ENCODE measurements around the gene KCNH2.
A peak's percentile ranks its signal among the peaks of the same experiment; 100 is the strongest.
"Not testable (repeated sequence)": the region's sequence is repeated elsewhere in the genome, so short reads cannot be mapped to it uniquely, and the experiment has no call there.

Gene KCNH2, protein sequence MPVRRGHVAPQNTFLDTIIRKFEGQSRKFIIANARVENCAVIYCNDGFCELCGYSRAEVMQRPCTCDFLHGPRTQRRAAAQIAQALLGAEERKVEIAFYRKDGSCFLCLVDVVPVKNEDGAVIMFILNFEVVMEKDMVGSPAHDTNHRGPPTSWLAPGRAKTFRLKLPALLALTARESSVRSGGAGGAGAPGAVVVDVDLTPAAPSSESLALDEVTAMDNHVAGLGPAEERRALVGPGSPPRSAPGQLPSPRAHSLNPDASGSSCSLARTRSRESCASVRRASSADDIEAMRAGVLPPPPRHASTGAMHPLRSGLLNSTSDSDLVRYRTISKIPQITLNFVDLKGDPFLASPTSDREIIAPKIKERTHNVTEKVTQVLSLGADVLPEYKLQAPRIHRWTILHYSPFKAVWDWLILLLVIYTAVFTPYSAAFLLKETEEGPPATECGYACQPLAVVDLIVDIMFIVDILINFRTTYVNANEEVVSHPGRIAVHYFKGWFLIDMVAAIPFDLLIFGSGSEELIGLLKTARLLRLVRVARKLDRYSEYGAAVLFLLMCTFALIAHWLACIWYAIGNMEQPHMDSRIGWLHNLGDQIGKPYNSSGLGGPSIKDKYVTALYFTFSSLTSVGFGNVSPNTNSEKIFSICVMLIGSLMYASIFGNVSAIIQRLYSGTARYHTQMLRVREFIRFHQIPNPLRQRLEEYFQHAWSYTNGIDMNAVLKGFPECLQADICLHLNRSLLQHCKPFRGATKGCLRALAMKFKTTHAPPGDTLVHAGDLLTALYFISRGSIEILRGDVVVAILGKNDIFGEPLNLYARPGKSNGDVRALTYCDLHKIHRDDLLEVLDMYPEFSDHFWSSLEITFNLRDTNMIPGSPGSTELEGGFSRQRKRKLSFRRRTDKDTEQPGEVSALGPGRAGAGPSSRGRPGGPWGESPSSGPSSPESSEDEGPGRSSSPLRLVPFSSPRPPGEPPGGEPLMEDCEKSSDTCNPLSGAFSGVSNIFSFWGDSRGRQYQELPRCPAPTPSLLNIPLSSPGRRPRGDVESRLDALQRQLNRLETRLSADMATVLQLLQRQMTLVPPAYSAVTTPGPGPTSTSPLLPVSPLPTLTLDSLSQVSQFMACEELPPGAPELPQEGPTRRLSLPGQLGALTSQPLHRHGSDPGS

GRCh38 chr7:150978126-150978789 is at the start of gene KCNH2:
Gene KCNH2, minus strand, starts transcription at chr7:150978321. Its CDS starts 408 bp downstream, at chr7:150977913.
- DNase-seq = peak; percentile 89

- not testable (repeated sequence) for DNase-seq
These were observed 49.6 kb upstream of the KCNH2 start for GRCh38 chr7:151027728-151028130.

- DNase-seq = not testable (repeated sequence)
These were observed 48.9 kb upstream of the KCNH2 start for GRCh38 chr7:151026771-151027727.

- no peak for DNase-seq
These were observed 48.0 kb upstream of the KCNH2 start for GRCh38 chr7:151025924-151026671.

GRCh38 chr7:151024435-151025056 is 46.4 kb upstream of the KCNH2 start, which contains the start of gene ATG9B:
Gene ATG9B, minus strand, starts transcription at chr7:151024494. Its CDS starts 71 bp downstream, at chr7:151024423.
- DNase-seq = no peak

DNA sequence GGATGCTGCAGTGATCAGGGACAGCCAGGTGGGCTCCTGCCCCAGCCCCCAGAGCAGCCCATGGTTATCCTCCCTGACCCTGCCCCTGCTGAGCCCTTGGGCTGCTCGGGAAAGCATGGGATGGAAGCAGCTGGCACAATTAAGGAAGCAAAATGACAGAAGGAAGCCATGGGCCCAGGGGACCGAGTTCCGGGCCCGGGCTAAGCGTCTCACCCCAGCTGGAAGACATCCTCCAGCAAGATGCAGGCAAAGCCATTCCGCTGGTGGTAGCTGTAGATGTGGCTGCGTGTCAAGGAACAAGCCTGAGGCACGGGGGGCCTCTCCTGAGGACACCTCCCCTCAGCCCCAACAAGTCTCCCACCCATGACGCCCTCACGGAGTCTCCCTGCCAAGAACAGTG is 45.1 kb upstream of the KCNH2 start:
- peak; percentile 69 for DNase-seq

DNA sequence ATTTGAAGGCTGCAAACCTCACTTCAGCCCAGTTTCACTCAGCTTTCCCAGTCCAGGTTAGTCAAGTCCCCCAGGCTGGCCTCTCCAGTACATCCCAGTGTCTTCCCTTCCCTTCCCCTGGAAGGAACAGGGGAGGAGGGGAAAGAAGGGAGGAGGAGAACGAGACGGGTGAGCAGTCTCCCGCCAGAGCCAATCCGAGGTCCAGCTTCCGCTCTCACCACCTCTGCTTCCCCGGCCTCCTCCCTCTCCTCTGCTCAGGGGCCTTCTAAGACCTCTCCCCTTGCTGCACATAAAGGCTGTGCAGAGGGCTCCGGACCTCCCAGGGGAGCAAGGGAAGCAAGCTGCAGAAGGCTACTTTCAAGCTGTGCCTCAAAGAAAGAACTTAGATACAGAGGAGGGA is 42.1 kb upstream of the KCNH2 start:
- no peak for DNase-seq

GRCh38 chr7:151019130-151019447 is 41.0 kb upstream of the KCNH2 start:
- DNase-seq = no peak

DNA sequence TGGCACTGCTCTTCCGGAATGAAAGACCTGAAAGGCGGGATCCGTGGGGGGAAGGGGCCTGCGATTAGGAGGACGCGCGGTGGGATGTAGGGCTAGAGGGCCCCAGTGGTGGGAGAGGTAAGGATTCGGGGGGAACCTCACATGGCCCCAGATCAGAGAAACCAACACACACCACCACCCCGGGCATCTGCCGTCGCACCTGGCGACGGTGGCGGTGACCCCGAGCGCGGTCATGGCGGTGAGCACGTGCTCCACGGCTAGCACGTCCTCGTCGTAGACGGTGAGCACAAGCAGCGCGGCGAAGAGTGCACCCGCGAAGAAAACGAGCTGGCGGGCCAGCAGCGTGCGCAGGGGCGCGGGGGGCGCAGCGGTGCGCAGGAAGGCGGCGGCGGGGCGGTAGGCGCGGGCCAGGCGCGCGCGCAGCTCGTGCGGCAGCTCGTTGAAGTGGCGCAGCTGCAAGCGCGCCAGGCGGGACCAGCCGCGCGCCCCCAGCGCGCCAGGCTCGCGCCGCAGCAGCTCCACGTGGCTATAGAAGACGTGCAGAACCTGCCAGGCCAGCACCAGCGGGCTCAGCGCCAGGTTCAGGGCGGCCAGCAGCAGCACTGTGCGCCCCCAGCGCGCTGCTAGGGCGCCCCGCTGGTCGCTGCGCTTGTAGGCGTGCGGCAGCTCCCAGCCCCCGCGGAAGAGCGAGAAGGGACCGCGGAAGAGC is 40.5 kb upstream of the KCNH2 start:
- DNase-seq = no peak

DNA sequence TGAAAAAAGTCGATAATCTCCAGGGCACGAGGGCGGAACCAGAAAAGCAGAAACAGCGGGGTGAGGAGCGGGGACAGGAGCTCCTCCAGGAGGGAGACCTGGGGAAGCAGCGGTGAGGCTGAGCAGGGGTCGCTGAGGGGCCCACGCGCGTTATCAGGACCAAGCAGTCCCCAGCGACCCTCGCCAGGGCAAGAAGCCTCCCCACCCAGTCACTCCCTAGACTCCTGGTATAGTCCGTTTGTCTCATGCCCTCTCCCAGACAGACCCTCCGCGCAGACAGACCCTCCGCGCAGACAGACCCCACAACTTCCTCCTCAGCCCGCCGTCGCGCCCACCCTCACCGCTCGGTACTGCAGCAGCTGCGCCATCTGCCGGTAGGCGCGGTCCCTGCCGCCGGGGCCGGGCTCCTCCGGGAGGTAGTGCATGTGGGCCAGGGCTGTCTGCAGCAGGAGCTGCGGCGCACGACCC is 39.9 kb upstream of the KCNH2 start:
- DNase-seq = peak; percentile 53

- DNase-seq = no peak
These were observed 39.3 kb upstream of the KCNH2 start for GRCh38 chr7:151017370-151017952.

DNA sequence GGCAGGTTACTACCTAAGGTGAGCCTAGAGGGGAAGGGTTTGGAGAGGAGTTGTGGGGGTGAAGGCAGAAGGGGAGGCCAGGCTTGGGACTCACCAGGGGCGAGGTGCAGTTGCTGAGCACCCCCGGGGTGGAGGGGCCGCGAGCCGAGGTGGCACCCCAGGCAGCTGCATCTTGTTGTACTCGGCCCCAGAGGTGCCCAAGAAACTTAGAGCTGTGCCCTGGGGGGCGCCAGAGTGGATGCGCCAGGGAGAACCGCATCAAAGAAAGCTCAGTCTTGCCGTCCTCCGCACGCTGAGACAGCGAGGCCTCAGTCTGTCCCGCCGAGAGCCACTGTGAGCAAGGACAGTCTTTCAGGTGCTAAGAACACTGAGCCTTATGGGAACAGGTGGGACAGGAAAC is 38.8 kb upstream of the KCNH2 start:
- DNase-seq = no peak

GRCh38 chr7:151016505-151016904 is 38.4 kb upstream of the KCNH2 start:
- no peak for DNase-seq

- DNase-seq = no peak
These were observed 37.8 kb upstream of the KCNH2 start for GRCh38 chr7:151015967-151016366.

- DNase-seq = no peak
These were observed 36.8 kb upstream of the KCNH2 start for GRCh38 chr7:151014950-151015349.

DNA sequence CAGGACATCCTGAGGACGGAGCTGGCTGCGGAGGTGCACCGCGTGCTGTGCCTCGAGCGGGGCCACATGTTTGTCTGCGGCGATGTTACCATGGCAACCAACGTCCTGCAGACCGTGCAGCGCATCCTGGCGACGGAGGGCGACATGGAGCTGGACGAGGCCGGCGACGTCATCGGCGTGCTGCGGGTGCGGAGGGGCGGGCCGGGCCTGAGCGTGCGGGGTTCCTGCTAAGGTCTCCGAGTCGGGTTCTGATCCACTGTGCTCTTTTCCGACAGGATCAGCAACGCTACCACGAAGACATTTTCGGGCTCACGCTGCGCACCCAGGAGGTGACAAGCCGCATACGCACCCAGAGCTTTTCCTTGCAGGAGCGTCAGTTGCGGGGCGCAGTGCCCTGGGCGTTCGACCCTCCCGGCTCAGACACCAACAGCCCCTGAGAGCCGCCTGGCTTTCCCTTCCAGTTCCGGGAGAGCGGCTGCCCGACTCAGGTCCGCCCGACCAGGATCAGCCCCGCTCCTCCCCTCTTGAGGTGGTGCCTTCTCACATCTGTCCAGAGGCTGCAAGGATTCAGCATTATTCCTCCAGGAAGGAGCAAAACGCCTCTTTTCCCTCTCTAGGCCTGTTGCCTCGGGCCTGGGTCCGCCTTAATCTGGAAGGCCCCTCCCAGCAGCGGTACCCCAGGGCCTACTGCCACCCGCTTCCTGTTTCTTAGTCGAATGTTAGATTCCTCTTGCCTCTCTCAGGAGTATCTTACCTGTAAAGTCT is 35.8 kb upstream of the KCNH2 start:
- no peak for DNase-seq

DNA sequence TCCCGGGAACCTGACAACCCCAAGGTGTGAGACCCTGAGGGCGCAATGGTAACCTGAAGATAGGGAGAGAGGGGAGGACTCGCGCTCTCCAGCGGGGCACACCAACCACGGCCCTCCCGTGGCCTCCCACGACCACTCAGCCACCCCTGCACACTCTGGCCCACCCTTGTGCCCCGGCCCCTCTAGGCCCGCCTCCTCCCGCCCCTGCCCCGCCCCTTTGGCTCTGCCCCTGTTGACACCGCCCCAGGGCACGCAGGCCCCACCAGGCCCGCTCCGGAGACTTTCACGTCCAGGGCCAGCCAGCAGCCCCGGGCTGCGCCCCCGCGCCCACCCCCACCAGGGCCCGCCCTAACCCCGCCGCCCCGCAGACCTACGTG is 35.2 kb upstream of the KCNH2 start:
- DNase-seq = no peak

DNA sequence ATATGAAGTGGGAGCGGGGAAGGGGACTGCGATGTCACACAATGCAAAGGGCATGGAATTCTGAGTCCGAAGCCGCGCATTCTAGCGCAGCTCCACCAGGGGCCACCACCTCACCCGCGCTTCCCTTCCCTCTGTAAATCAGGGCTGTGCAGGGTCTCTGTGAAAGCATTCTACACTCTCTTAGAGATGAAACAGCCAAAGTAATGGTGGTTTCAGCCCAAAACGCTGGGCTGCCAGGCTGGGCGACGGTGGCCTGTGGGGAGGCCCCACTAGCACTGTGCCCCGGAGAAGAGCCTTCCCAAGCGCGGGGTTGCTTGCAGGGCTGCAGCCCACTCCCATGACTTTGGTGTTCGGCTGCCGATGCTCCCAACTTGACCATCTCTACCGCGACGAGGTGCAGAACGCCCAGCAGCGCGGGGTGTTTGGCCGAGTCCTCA is 34.8 kb upstream of the KCNH2 start:
- no peak for DNase-seq
